GM23338 (cell line): ENCODE results near the gene MYO3B. TPM values are rescaled to one million over a fixed set of nuclear protein-coding genes. Genes with fewer than 3 reads are reported as not detected.

Experiments used
- ATAC-seq: fragments of 200-7000 bp; cut with Tn5 transposase; 3 replicates; pipeline ENCODE4 v1.9.1; 2020
- DNase-seq: peaks from one replicate; pipeline ENCODE4 v3.0.0-alpha.2; 2015; ENCODE audit warnings: low spot score
- H2AFZ ChIP-seq: fragments of 200-600 bp; sonication (generic); 2 replicates; pipeline ENCODE4 v1.8.0; 2016; ENCODE audit warnings: antibody characterized with exemption, mild to moderate bottlenecking, moderate library complexity
- H3F3A ChIP-seq: fragments of 200-600 bp; sonication (generic); replicated peaks from 2 replicates; pipeline ENCODE4 v1.8.0; 2017; ENCODE audit warnings: antibody characterized with exemption, mixed run types, low read depth
- H3K27ac ChIP-seq: fragments of 200-600 bp; sonication (generic); 2 replicates; pipeline ENCODE4 v1.6.1; 2016; ENCODE audit warnings: low read depth
- H3K27me3 ChIP-seq: fragments of 200-600 bp; sonication (generic); 2 replicates; pipeline ENCODE4 v1.8.0; 2016; ENCODE audit warnings: mild to moderate bottlenecking, mixed run types, moderate library complexity; ENCODE audit not compliant: insufficient read depth
- H3K36me3 ChIP-seq: fragments of 200-600 bp; sonication (generic); 2 replicates; pipeline ENCODE4 v1.8.0; 2016; ENCODE audit warnings: mild to moderate bottlenecking; ENCODE audit not compliant: insufficient read depth
- H3K4me1 ChIP-seq: fragments of 200-600 bp; sonication (generic); 2 replicates; pipeline ENCODE4 v1.8.0; 2016; ENCODE audit warnings: mild to moderate bottlenecking, moderate library complexity; ENCODE audit not compliant: insufficient read depth
- H3K4me2 ChIP-seq: fragments of 200-600 bp; sonication (generic); 2 replicates; pipeline ENCODE4 v1.7.1; 2017; ENCODE audit warnings: mixed run types
- H3K4me3 ChIP-seq: fragments of 200-600 bp; sonication (generic); 2 replicates; pipeline ENCODE4 v1.6.1; 2016; ENCODE audit warnings: mixed run types
- H3K79me2 ChIP-seq: fragments of 200-600 bp; sonication (generic); replicated peaks from 2 replicates; pipeline ENCODE4 v1.8.0; 2017; ENCODE audit warnings: mild to moderate bottlenecking; ENCODE audit not compliant: insufficient read depth
- H3K9me2 ChIP-seq: fragments of 200-600 bp; sonication (generic); 2 replicates; pipeline ENCODE4 v1.8.0; 2017; ENCODE audit not compliant: insufficient read depth
- H4K20me1 ChIP-seq: fragments of 200-600 bp; sonication (generic); replicated peaks from 2 replicates; pipeline ENCODE4 v1.8.0; 2017; ENCODE audit warnings: mild to moderate bottlenecking; ENCODE audit not compliant: insufficient read depth
- H3K27ac Mint-ChIP-seq: 2 replicates; pipeline ENCODE4 v1.8.0; 2020; ENCODE audit warnings: inconsistent platforms, mild to moderate bottlenecking, moderate library complexity, mixed read lengths
- H3K27me3 Mint-ChIP-seq: 3 replicates; pipeline ENCODE4 v1.8.0; 2022; ENCODE audit warnings: low read depth, mild to moderate bottlenecking, moderate library complexity, mixed read lengths, inconsistent platforms; ENCODE audit not compliant: insufficient read depth, poor library complexity
- H3K36me3 Mint-ChIP-seq: 3 replicates; pipeline ENCODE4 v1.8.0; 2021; ENCODE audit warnings: low read depth, mild to moderate bottlenecking, inconsistent platforms, moderate library complexity, mixed read lengths
- H3K4me1 Mint-ChIP-seq: 3 replicates; pipeline ENCODE4 v1.8.0; 2020; ENCODE audit warnings: mild to moderate bottlenecking, inconsistent platforms, mixed read lengths
- H3K4me3 Mint-ChIP-seq: 3 replicates; pipeline ENCODE4 v1.8.0; 2021; ENCODE audit warnings: moderate library complexity, mild to moderate bottlenecking, inconsistent platforms, mixed read lengths
- H3K9me3 Mint-ChIP-seq: 3 replicates; pipeline ENCODE4 v1.8.0; 2020; ENCODE audit warnings: moderate library complexity, mild to moderate bottlenecking, inconsistent platforms, mixed read lengths
- CREB1 ChIP-seq: fragments of 250-450 bp; sonication (Bioruptor Pico); IDR thresholded peaks from 2 replicates; pipeline ENCODE4 v1.5.0; 2020; ENCODE audit warnings: low read depth, mild to moderate bottlenecking, moderate library complexity
- EZH2 ChIP-seq: fragments of 200-600 bp; sonication (generic); IDR thresholded peaks from one replicate; pipeline ENCODE4 v1.8.0; 2017; ENCODE audit warnings: antibody characterized with exemption, mild to moderate bottlenecking, low read depth; ENCODE audit not compliant: unreplicated experiment
- EZH2phosphoT487 ChIP-seq: fragments of 200-600 bp; sonication (generic); IDR thresholded peaks from one replicate; pipeline ENCODE4 v1.8.1; 2018; ENCODE audit warnings: antibody characterized with exemption; ENCODE audit not compliant: unreplicated experiment
- JUNB ChIP-seq: IDR thresholded peaks from one replicate; pipeline ENCODE4 v1.6.1; 2016; ENCODE audit warnings: antibody characterized with exemption; ENCODE audit not compliant: unreplicated experiment
- NANOG ChIP-seq: IDR thresholded peaks from 2 replicates; pipeline ENCODE4 v1.6.1; 2016; ENCODE audit warnings: antibody characterized with exemption, borderline replicate concordance
- POLR2AphosphoS5 ChIP-seq: IDR thresholded peaks from 2 replicates; pipeline ENCODE4 v1.6.1; 2016; ENCODE audit warnings: antibody characterized with exemption, low read depth
- STAT1 ChIP-seq: IDR thresholded peaks from one replicate; pipeline ENCODE4 v1.6.1; 2016; ENCODE audit warnings: antibody characterized with exemption; ENCODE audit not compliant: unreplicated experiment
- ZNF114 ChIP-seq: fragments of 250-450 bp; sonication (Bioruptor Pico); IDR thresholded peaks from 2 replicates; pipeline ENCODE4 v1.5.0; 2020; ENCODE audit warnings: mild to moderate bottlenecking, moderate library complexity
- ZNF331 ChIP-seq: fragments of 250-450 bp; sonication (Bioruptor Pico); IDR thresholded peaks from 2 replicates; pipeline ENCODE4 v1.5.0; 2020; ENCODE audit warnings: low read depth, mild to moderate bottlenecking, moderate library complexity
- polyA plus RNA-seq: library from polyadenylated mRNA; unstranded; fragments of >200 nt; fragmentation: Nextera tagmentation; extraction: Ambion mirVana; gene quantifications from 2 replicates; pipeline ENCODE4 v1.2.1, GENCODE V29; 2016
- total RNA-seq: library from RNA; depleted of rRNA; stranded (reverse); fragments of >200 nt; shearing (Covaris generic); gene quantifications from 2 replicates; pipeline ENCODE4 v1.2.3, GENCODE V29; 2014
- TF ChIP-seq, protein P1 (sequence below), 2 experiments: fragments of 200-600 bp in 1 of 2; sonication (generic) in 1 of 2; conservative IDR thresholded peaks; 2 replicates each; pipeline versions ENCODE4 v1.5.1 to v1.6.1; 2016 to 2017; ENCODE audit warnings: antibody characterized with exemption in 2 of 2, low read depth in 2 of 2, mild to moderate bottlenecking in 2 of 2, moderate library complexity in 1 of 2
- TF ChIP-seq, protein P2 (sequence below): IDR thresholded peaks from 2 replicates; pipeline ENCODE4 v1.6.1; 2016; ENCODE audit warnings: antibody characterized with exemption
- TF ChIP-seq, protein P3 (sequence below): fragments of 250-450 bp; sonication (Bioruptor Pico); IDR thresholded peaks from 2 replicates; pipeline ENCODE4 v1.5.0; 2020; ENCODE audit warnings: mild to moderate bottlenecking, moderate library complexity
- TF ChIP-seq, protein P4 (sequence below): IDR thresholded peaks from one replicate; pipeline ENCODE4 v1.6.1; 2018; ENCODE audit warnings: antibody characterized with exemption; ENCODE audit not compliant: unreplicated experiment

The MYO3B gene
- total and polyA plus RNA-seq, 2 experiments from 2014 or later, result 0.42 TPM; not detected in 1

DNA sequence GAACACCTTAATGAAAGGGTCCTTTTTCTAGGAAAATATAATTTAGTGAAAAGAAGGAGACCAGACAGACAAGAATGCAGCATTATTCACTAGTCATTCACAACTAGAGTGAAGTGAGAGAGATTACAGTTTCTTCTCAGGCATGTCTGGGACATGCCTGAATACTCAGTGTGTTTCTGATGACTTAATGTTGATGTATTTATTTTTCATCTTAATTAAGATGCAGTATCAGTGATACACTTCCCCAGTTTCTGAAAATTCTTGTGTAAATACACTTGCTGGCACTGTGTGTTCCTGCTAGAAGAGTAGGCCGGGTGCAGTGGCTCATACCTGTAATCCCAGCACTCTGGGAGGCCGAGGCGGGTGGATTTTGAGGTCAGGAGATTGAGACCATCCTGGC is 143.6 kb downstream of the MYO3B start:
- Mint-ChIP-seq H3K36me3 (peaks cover 25% of the 10 kb centered on the region; the same call in 2 of the 3 replicates), H3K4me3 (no peak overlapping the region), H3K27ac (no peak overlapping the region), H3K27me3 (peaks cover 4% of the 10 kb centered on the region), H3K4me1 (peaks cover 6% of the 10 kb centered on the region), H3K9me3 (peaks cover 26% of the 10 kb centered on the region)
- Histone ChIP-seq H3K4me2 (no peak overlapping the region), H3K4me3 (no peak overlapping the region), H3K36me3 (no peaks in the 10 kb centered on the region; the same call in 1 of the 2 replicates), H3F3A (no peaks in the 10 kb centered on the region), H3K9me2 (0 out of 2 replicates have a peak, but pooled peaks cover 9% of the 10 kb centered on the region), H3K27me3 (no peaks in the 10 kb centered on the region), H4K20me1 (no peaks in the 10 kb centered on the region), H2AFZ (peak overlapping the region; percentile 61; the same call in 1 of the 2 replicates), H3K79me2 (no peaks in the 10 kb centered on the region), H3K27ac (no peak overlapping the region), H3K4me1 (no peaks in the 10 kb centered on the region; the same call in none of the 2 replicates)
- ATAC-seq (no peak), DNase-seq (no peak)
- TF ChIP-seq, protein P1, sequence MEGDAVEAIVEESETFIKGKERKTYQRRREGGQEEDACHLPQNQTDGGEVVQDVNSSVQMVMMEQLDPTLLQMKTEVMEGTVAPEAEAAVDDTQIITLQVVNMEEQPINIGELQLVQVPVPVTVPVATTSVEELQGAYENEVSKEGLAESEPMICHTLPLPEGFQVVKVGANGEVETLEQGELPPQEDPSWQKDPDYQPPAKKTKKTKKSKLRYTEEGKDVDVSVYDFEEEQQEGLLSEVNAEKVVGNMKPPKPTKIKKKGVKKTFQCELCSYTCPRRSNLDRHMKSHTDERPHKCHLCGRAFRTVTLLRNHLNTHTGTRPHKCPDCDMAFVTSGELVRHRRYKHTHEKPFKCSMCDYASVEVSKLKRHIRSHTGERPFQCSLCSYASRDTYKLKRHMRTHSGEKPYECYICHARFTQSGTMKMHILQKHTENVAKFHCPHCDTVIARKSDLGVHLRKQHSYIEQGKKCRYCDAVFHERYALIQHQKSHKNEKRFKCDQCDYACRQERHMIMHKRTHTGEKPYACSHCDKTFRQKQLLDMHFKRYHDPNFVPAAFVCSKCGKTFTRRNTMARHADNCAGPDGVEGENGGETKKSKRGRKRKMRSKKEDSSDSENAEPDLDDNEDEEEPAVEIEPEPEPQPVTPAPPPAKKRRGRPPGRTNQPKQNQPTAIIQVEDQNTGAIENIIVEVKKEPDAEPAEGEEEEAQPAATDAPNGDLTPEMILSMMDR (conservative IDR thresholded peaks at IDR 0.05; ENCODE audit: low read depth in 2 of 2), result no peak
- no peak for TF ChIP-seq JUNB
- no peak for TF ChIP-seq EZH2
- TF ChIP-seq, protein P2, sequence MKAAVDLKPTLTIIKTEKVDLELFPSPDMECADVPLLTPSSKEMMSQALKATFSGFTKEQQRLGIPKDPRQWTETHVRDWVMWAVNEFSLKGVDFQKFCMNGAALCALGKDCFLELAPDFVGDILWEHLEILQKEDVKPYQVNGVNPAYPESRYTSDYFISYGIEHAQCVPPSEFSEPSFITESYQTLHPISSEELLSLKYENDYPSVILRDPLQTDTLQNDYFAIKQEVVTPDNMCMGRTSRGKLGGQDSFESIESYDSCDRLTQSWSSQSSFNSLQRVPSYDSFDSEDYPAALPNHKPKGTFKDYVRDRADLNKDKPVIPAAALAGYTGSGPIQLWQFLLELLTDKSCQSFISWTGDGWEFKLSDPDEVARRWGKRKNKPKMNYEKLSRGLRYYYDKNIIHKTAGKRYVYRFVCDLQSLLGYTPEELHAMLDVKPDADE, result no peak
- no peak for TF ChIP-seq CREB1 (CRISPR knock-in tag)
- TF ChIP-seq, protein P3, sequence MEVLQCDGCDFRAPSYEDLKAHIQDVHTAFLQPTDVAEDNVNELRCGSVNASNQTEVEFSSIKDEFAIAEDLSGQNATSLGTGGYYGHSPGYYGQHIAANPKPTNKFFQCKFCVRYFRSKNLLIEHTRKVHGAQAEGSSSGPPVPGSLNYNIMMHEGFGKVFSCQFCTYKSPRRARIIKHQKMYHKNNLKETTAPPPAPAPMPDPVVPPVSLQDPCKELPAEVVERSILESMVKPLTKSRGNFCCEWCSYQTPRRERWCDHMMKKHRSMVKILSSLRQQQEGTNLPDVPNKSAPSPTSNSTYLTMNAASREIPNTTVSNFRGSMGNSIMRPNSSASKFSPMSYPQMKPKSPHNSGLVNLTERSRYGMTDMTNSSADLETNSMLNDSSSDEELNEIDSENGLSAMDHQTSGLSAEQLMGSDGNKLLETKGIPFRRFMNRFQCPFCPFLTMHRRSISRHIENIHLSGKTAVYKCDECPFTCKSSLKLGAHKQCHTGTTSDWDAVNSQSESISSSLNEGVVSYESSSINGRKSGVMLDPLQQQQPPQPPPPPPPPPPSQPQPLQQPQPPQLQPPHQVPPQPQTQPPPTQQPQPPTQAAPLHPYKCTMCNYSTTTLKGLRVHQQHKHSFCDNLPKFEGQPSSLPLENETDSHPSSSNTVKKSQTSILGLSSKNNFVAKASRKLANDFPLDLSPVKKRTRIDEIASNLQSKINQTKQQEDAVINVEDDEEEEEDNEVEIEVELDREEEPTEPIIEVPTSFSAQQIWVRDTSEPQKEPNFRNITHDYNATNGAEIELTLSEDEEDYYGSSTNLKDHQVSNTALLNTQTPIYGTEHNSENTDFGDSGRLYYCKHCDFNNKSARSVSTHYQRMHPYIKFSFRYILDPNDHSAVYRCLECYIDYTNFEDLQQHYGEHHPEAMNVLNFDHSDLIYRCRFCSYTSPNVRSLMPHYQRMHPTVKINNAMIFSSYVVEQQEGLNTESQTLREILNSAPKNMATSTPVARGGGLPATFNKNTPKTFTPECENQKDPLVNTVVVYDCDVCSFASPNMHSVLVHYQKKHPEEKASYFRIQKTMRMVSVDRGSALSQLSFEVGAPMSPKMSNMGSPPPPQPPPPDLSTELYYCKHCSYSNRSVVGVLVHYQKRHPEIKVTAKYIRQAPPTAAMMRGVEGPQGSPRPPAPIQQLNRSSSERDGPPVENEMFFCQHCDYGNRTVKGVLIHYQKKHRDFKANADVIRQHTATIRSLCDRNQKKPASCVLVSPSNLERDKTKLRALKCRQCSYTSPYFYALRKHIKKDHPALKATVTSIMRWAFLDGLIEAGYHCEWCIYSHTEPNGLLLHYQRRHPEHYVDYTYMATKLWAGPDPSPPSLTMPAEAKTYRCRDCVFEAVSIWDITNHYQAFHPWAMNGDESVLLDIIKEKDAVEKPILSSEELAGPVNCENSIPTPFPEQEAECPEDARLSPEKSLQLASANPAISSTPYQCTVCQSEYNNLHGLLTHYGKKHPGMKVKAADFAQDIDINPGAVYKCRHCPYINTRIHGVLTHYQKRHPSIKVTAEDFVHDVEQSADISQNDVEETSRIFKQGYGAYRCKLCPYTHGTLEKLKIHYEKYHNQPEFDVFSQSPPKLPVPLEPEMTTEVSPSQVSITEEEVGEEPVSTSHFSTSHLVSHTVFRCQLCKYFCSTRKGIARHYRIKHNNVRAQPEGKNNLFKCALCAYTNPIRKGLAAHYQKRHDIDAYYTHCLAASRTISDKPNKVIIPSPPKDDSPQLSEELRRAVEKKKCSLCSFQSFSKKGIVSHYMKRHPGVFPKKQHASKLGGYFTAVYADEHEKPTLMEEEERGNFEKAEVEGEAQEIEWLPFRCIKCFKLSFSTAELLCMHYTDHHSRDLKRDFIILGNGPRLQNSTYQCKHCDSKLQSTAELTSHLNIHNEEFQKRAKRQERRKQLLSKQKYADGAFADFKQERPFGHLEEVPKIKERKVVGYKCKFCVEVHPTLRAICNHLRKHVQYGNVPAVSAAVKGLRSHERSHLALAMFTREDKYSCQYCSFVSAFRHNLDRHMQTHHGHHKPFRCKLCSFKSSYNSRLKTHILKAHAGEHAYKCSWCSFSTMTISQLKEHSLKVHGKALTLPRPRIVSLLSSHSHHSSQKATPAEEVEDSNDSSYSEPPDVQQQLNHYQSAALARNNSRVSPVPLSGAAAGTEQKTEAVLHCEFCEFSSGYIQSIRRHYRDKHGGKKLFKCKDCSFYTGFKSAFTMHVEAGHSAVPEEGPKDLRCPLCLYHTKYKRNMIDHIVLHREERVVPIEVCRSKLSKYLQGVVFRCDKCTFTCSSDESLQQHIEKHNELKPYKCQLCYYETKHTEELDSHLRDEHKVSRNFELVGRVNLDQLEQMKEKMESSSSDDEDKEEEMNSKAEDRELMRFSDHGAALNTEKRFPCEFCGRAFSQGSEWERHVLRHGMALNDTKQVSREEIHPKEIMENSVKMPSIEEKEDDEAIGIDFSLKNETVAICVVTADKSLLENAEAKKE (CRISPR knock-in tag), result no peak
- TF ChIP-seq POLR2AphosphoS5, result no peak
- TF ChIP-seq ZNF114 (CRISPR knock-in tag), result no peak
- no peak for TF ChIP-seq STAT1
- TF ChIP-seq EZH2phosphoT487, result no peak
- TF ChIP-seq NANOG, result no peak
- TF ChIP-seq, protein P4, sequence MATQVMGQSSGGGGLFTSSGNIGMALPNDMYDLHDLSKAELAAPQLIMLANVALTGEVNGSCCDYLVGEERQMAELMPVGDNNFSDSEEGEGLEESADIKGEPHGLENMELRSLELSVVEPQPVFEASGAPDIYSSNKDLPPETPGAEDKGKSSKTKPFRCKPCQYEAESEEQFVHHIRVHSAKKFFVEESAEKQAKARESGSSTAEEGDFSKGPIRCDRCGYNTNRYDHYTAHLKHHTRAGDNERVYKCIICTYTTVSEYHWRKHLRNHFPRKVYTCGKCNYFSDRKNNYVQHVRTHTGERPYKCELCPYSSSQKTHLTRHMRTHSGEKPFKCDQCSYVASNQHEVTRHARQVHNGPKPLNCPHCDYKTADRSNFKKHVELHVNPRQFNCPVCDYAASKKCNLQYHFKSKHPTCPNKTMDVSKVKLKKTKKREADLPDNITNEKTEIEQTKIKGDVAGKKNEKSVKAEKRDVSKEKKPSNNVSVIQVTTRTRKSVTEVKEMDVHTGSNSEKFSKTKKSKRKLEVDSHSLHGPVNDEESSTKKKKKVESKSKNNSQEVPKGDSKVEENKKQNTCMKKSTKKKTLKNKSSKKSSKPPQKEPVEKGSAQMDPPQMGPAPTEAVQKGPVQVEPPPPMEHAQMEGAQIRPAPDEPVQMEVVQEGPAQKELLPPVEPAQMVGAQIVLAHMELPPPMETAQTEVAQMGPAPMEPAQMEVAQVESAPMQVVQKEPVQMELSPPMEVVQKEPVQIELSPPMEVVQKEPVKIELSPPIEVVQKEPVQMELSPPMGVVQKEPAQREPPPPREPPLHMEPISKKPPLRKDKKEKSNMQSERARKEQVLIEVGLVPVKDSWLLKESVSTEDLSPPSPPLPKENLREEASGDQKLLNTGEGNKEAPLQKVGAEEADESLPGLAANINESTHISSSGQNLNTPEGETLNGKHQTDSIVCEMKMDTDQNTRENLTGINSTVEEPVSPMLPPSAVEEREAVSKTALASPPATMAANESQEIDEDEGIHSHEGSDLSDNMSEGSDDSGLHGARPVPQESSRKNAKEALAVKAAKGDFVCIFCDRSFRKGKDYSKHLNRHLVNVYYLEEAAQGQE, result no peak
- TF ChIP-seq ZNF331 (CRISPR knock-in tag), result no peak
